ENCODE data around the gene CHDH.

CHDH gene

GRCh38 chr3:53881691-53882593, 35.7 kb upstream of the CHDH start, which contains the start of gene ACTR8 (continued):
- TF ChIP-seq HIC1 (tag by site-specific recombination; IDR thresholded peaks at IDR 0.05) (peak; percentile 48; the same call in 1 of the 2 replicates), ZNF626 (tag by site-specific recombination; IDR thresholded peaks at IDR 0.05) (no peak), ZNF639 (tag by site-specific recombination; IDR thresholded peaks at IDR 0.05) (no peak; the same call in 1 of the 2 replicates), PBX3 (CRISPR knock-in tag; IDR thresholded peaks at IDR 0.05) (no peak), ZNF473 (tag by site-specific recombination; IDR thresholded peaks at IDR 0.05) (no peak), ZNF701 (tag by site-specific recombination; IDR thresholded peaks at IDR 0.05) (no peak), MEIS1 (CRISPR knock-in tag; IDR thresholded peaks at IDR 0.05; ENCODE audit: borderline replicate concordance) (no peak), GLI2 (tag by site-specific recombination; IDR thresholded peaks at IDR 0.05; ENCODE audit: borderline replicate concordance, low read depth) (no peak), ZNF239 (tag by site-specific recombination; IDR thresholded peaks at IDR 0.05) (no peak), ZNF398 (tag by site-specific recombination; IDR thresholded peaks at IDR 0.05) (peak; percentile 93), ZNF792 (tag by site-specific recombination; IDR thresholded peaks at IDR 0.05) (no peak), ZNF544 (tag by site-specific recombination; IDR thresholded peaks at IDR 0.05) (no peak), ZNF2 (tag by site-specific recombination; IDR thresholded peaks at IDR 0.05) (peak; percentile 92), ZNF112 (tag by site-specific recombination; IDR thresholded peaks at IDR 0.05) (no peak), ZNF391 (tag by site-specific recombination; IDR thresholded peaks at IDR 0.05; ENCODE audit: borderline replicate concordance, low read depth) (peak; percentile 73; the same call in 1 of the 2 replicates), REPIN1 (tag by site-specific recombination; IDR thresholded peaks at IDR 0.05; ENCODE audit: low read depth) (no peak), ZNF23 (tag by site-specific recombination; IDR thresholded peaks at IDR 0.05; ENCODE audit: borderline replicate concordance) (no peak), MZF1 (tag by site-specific recombination; IDR thresholded peaks at IDR 0.05; ENCODE audit: borderline replicate concordance) (peak; percentile 73; the same call in 1 of the 2 replicates), HOXC10 (CRISPR knock-in tag; IDR thresholded peaks at IDR 0.05) (no peak), ZNF629 (tag by site-specific recombination; IDR thresholded peaks at IDR 0.05) (0 out of 2 replicates have a peak, but pooled peaks have one; percentile 48), SCRT2 (tag by site-specific recombination; IDR thresholded peaks at IDR 0.05) (no peak), ZNF654 (tag by site-specific recombination; IDR thresholded peaks at IDR 0.05; ENCODE audit: low read depth) (no peak), ZNF19 (tag by site-specific recombination; IDR thresholded peaks at IDR 0.05; ENCODE audit: low read depth) (no peak), ZNF747 (tag by site-specific recombination; IDR thresholded peaks at IDR 0.05) (no peak), HOXA7 (CRISPR knock-in tag; IDR thresholded peaks at IDR 0.05; ENCODE audit: borderline replicate concordance) (no peak), ZNF211 (tag by site-specific recombination; IDR thresholded peaks at IDR 0.05; ENCODE audit: low read depth) (no peak), ZNF133 (tag by site-specific recombination; IDR thresholded peaks at IDR 0.05) (no peak), ZNF670 (tag by site-specific recombination; IDR thresholded peaks at IDR 0.05; ENCODE audit: low read depth) (no peak), MYNN (tag by site-specific recombination; IDR thresholded peaks at IDR 0.05; ENCODE audit: borderline replicate concordance) (no peak), ZBTB20 (tag by site-specific recombination; IDR thresholded peaks at IDR 0.05) (peak; percentile 93), KLF7 (tag by site-specific recombination; IDR thresholded peaks at IDR 0.05; ENCODE audit: borderline replicate concordance) (peak; percentile 25; the same call in 1 of the 2 replicates), ZNF549 (tag by site-specific recombination; IDR thresholded peaks at IDR 0.05) (no peak), KLF16 (tag by site-specific recombination; IDR thresholded peaks at IDR 0.05) (peak; percentile 92)

All from HEK293 (cell line).